GM18526 (cell line): ENCODE data around the gene PPP4R4.

Experiments used
- POLR2A ChIP-seq: IDR thresholded peaks from 3 replicates; pipeline ENCODE4 v1.6.1; 2011; ENCODE audit not compliant: insufficient read length; ENCODE audit errors: extremely low read depth

The PPP4R4 gene

DNA sequence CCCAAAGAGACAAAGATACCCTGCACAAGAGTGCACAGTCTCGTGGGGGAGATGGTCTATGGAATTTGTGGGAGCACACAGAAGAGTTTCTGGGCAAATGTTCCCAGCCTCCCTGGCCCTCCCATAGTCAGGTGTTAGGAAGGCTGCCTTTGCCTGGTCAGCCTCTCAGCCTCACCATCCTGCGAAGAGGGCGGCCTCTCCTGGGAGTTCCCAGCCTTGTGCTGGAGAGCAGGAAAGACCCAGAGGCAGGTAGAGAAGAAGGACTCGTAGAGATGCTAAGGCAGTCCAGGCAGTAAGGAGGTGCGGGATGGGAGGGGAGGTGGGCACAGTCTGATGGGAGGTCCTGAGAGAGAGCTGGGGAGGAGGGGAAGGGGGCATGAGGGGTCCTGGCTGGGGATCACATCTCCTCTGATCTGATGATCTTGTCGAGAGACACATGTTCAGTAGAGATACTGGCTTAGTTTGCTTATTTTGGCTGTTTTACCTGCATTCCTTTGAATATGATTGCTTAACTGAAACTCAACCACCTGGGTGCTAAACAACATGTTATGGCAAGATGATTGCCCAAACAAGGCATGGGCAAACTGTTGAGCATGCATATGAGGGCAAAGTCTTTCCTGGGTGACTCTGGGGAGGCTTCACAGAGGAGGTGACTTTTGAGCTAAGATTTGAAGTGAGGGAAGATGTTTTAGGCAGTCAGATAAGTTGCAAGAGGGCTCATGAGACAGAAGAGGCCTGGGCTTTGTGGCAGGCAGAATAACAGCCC is 138.5 kb downstream of the PPP4R4 start:
- no peak for TF ChIP-seq POLR2A

DNA sequence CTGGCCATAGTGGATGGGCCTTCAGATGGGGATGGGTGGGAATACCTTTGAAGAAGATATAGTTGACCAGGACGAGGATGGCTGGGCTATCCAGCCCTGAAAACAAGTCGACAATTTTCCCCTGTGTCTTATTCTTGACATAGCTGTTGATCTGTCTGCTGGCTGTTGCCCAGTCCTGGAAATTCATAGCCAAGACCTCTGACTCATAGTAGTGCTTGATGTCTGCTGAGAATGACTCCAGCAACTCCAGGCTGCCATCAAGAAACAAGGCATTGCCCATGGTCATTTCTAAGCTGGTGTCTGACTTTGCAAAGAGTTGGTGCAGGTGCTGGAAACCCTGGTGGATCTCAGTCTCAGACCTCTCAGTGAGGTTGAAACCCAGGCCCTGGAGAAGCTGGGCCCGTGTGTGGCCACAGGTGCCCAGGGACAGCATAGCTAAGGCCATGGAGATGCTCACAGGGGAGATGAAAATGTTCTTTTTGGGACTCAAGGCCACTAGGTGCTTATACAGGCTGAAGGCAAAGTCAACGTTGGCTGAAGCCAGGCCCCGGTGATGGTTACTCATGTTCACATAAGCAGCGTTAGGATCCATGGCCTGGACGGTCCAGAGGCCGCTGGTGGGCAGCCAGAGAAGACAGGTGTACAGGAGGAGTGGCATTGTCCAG is 140.0 kb downstream of the PPP4R4 start:
- TF ChIP-seq POLR2A: no peak

DNA sequence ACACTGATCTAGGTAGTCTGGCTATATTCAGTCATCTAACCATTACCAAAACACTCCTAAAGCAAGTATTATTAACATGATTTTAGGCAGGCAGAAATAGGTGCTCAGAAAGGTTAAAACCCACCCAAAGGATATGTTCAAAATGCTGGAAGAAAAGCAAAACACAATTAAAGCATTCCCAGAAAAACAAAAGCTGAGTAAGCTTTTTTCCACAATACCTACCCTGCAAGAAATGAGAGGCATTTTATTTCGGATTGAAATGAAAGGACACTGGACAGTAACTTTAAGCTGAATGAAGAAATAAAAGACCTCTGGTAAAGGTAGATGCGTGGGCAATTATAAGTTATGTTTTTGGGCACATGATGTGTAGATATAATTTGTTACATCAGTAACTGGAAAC is 140.8 kb downstream of the PPP4R4 start:
- no peak for TF ChIP-seq POLR2A

DNA sequence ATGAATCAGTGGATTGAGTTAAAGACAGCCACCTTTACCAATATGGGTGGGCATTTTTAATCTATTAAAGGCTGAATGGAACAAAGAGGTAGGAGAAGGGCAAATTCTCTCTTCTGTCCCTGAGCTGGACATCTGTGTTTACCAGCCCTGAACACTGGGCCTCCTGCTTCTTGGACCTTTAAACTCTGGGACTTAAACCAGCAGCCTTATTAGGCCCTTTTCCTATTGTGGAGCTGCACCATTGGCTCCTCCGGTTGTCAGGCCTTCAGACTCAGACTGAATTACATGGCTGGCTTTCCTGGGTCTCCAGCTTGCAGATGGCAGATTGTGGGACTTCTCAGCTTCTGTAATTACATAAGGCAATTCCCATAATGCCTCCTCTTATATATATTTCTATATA is 142.6 kb downstream of the PPP4R4 start:
- no peak for TF ChIP-seq POLR2A

DNA sequence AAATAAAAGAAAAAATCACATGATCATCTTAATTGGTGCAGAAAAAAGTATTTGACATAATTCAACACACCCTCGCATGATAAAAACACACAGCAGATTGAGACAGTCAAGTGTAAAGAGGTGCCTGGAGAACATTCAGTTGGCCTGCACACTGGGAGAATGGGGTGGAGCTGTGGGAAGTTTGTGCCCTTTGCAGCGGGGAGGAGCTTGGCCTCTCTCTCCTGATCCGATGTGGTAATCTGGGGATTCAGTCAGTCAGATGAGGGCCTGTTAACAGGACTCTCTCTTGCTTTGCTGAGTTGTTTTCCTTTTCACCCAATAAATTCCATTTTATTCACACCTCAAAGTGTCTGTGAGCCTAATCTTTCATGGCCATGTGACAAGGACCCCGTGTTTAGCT is 143.1 kb downstream of the PPP4R4 start:
- no peak for TF ChIP-seq POLR2A

DNA sequence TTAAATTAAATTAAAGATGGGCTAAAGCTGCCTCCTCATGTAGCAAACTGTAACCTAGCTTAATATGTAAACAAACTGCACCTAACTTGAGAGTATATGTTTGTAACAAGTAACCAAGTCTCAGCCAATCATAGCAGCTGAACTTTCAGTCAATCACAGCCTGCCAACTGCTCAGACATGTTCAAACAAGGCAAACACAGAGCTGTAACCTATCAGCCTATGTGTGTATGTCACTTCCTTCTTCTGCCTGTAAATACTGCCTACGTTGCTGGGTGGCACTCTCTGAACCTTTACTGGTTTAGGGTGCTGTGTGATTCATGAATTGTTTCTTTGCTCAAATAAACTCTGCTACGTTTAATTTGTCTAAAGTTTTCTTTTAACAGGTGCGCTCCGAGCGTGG is 146.1 kb downstream of the PPP4R4 start:
- no peak for TF ChIP-seq POLR2A

DNA sequence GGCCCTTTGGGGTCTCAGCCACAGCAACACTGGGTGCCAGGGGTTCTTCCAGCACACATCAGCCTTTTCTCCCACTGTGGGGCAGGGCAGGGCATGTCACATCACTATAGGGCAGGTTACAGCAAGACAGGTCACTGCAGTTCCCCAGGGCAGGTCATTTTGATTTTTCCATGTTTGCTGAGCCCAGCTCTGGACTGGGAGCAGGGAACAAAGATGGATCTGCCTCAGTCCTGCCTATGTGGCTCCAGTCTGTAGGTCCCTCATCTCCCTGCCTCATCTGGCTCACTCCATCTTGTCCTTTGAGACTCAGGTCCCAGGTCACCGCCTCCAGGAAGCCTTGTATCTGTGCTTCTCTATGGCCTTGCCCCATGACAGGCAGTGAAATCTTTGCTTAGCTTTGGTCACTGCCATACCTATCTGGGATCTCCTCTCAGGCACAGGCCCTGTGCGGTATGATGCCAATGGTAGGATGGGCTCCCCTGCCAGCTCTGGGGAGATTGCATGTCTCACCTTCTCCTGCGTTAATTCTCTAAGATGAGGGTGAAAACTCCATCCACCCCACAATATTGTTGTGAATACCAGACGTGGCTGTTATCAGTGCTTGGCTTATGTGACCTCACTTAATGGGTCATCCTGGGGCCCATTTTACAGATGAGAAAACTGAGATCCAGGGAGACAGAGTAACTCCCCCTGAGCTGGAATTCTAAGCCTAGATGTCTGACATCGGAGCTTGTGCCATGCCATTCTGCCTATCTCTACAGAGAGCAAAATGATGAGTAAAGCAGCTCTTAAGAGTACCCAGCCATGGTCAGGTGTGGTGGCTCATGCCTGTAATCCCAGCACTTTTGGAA is 147.5 kb downstream of the PPP4R4 start:
- no peak for TF ChIP-seq POLR2A

DNA sequence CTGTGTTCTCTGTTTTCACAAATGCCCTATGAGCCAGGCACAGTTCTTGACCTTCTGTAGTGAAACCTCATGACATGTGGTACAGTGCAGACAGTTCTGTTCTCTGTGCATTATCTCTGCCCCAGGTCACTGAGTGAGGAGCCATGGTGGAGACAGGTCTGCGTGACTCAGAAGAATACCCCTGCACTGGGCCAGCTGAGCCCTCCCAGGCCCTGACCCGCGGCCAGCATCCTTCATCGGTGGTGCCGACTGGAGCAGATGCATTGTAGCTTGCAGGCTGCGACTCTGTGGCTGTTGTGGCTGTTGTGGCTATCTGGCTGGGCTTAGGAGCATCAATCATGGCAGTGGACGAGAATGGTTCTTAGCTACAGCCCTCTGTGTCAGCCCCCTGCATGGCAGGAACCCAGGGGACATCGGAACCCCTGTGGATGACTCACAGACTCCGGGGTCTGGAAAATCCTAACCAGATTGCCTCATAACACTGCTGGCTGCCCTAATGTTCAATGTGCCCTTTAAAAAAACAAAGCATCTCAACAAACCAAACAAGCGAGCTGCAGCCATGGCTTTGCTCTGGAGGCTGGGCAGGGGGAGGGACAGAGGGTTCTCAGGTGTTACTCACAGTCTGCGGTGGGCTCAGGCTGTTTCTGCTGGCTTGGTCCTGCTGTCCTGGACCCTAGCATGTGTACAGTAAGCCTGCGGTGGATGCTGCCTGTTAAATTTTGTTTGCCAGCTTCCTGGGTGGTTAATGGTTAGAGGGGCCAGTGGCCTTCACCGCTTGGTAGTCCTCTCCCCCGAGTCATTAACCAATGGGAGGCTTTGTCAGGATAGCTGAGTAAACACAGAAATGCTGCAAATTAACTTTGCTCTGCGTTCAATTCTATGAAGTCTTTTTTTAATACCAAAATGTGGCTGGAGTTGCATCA is 148.8 kb downstream of the PPP4R4 start, which contains the start of gene SERPINA6:
Gene SERPINA6, minus strand, starts transcription at position 689 of the 923 bp plus-strand sequence. CDS start 8,688 bp downstream, outside the sequence.
- TF ChIP-seq POLR2A: no peak

DNA sequence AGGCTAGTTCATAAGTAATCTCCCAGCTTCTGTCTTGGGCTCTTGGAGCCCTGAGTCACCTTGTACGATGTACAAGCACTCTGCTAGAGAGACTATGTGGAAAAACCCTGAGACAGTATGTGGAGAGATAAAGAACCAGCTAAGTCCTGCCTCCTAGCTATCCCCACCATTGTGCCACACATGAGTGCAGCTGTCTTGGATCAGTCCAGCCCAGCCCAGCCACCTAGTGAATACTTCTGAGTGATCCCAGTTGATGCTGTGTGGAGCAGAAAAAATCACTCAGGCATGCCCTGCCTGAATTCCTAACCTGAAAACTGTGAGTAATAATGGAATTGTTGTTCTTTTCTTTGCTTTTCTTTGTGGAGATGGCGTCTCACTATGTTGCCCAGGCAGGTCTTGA is 154.1 kb downstream of the PPP4R4 start:
- TF ChIP-seq POLR2A: no peak
